BJ (cell line): Measurements from ENCODE around the gene TGFBR3L. TPM values are rescaled to one million over a fixed set of nuclear protein-coding genes. Genes with fewer than 3 reads are reported as not detected.
A peak's percentile ranks its signal among the peaks of the same experiment; 100 is the strongest.

Experiments used
- CTCF ChIA-PET: fragments of 350-600 bp; formaldehyde crosslinking; extraction: SDS; loops from one replicate; lab custom pipeline; 2021; ENCODE audit warnings: antibody characterized with exemption, inconsistent platforms; lab: Yijun Ruan, JAX
- POLR2A ChIA-PET: fragments of 300-600 bp; sonication (Branson Sonifier 250); formaldehyde crosslinking; extraction: SDS; loops from one replicate; lab custom pipeline; 2021; ENCODE audit warnings: antibody characterized with exemption; lab: Charles Lee
- DNase-seq: peaks from one replicate; pipeline ENCODE4 v3.0.0-alpha.2; 2011; ENCODE audit warnings: low read depth
- H3K27me3 ChIP-seq: 2 replicates; pipeline ENCODE4 v1.6.0; 2011; ENCODE audit warnings: low read length; ENCODE audit not compliant: control insufficient read depth, insufficient read depth
- H3K36me3 ChIP-seq: 2 replicates; pipeline ENCODE4 v1.5.1; 2011; ENCODE audit warnings: low read length; ENCODE audit not compliant: control insufficient read depth, insufficient read depth
- H3K4me3 ChIP-seq: 2 replicates; pipeline ENCODE4 v1.5.1; 2011; ENCODE audit warnings: low read depth, mild to moderate bottlenecking, control low read depth, low read length
- CTCF ChIP-seq: IDR thresholded peaks from 2 replicates; pipeline ENCODE4 v1.5.1; 2011; ENCODE audit warnings: low read depth, mild to moderate bottlenecking, control low read depth, inconsistent platforms, low read length, moderate library complexity; ENCODE audit not compliant: insufficient read depth
- polyA plus RNA-seq: library from polyadenylated mRNA; depleted of rRNA; stranded (reverse); fragments of >200 nt; gene quantifications from 2 replicates; pipeline ENCODE4 v1.2.3, GENCODE V29; 2011

TGFBR3L gene
- polyA plus RNA-seq, 1 experiment = 0.50 TPM

DNA sequence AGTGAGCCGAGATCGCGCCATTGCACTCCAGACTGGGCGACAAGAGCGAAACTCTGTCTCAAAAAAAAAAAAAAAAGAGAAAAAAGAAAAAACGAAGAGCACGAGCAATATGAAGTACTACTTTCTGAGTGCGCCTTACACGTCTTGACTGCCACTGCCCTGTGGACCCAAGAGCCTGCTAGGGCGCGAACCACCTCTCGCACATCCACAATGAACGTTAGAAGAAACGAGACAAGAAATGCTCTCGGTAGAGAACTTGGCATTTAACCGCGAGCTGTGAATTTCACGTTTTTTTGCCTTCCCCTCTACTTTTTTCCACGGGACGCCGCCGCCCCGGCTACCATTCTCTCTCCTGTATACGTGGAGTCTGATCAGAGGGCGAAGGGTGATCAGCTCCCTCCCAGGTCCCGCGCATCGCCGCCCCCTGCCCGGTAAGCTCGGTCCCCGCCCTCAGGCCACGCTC is 28.4 kb downstream of the TGFBR3L start:
- Histone ChIP-seq H3K27me3 (no peaks in the 10 kb centered on the region), H3K36me3 (peaks cover 13% of the 10 kb centered on the region), H3K4me3 (peak overlapping the region; percentile 98)
- DNase-seq = no peak
- ChIA-PET POLR2A (interaction anchor here (1.0 to 1.1 kb wide), 2 partner anchors 22 to 74 kb away, joined by 3 to 6 read pairs; partner anchors contain the start of gene SNAPC2), CTCF (interaction anchor here (0.7 to 3.6 kb wide), 19 partner anchors 9 to 474 kb away, joined by 3 to 57 read pairs (median 8); partner anchors contain the start of genes ELAVL1, MAP2K7 and SNAPC2)
- TF ChIP-seq CTCF = no peak

DNA sequence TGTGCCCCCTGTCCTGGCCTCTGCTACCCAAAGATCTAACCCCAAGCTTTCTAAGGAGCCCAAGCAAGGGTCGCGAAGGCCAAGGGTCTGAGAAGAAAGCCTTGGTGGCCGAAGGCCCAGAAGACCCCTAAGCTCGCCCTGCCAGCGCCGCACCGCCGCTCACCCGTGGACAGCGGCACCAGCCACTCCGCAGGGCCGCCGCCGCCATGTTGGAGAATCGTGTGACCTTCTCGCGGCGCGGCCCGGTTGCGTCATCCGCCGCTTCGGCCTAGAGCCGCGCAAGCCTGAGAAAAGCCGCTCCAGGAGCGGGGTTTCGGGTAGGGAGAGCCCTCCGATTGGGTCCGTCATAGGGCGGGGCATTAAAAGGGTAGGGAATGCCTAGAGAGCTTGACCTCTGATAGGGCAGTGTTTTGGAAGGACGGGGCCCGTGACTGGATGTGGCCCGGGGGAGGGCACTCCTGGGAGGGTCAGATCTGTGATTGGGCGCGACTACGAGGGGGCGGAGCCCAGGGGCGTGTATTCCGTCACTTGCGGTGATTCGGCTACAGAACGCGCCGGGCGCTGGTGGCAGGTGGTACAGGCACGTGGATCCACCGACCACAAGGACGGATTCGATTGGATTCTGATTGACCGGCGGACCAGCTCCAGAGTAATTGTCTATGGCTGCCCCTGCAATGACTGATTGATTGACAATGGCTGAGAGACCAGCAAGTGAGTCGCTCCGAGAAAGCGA is 29.0 kb downstream of the TGFBR3L start, which contains the start of gene TIMM44:
Gene TIMM44, minus strand, starts transcription at position 223 of the 733 bp plus-strand sequence. Its CDS starts 15 bp downstream, at position 208.
- ChIA-PET POLR2A (interaction anchor here (0.6 to 1.1 kb wide), 3 partner anchors 23 to 313 kb away, joined by 3 to 6 read pairs (median 3); partner anchors contain the start of gene SNAPC2), CTCF (interaction anchor here (0.7 to 3.6 kb wide), 27 partner anchors 8 to 474 kb away, joined by 3 to 57 read pairs (median 5); partner anchors contain the start of genes ELAVL1, MAP2K7 and SNAPC2)
- DNase-seq = peak; percentile 98
- no peak for TF ChIP-seq CTCF
- Histone ChIP-seq H3K36me3 (peaks cover 13% of the 10 kb centered on the region), H3K4me3 (peak within 1 kb of the TSS; percentile 98), H3K27me3 (no peaks in the 10 kb centered on the region)

DNA sequence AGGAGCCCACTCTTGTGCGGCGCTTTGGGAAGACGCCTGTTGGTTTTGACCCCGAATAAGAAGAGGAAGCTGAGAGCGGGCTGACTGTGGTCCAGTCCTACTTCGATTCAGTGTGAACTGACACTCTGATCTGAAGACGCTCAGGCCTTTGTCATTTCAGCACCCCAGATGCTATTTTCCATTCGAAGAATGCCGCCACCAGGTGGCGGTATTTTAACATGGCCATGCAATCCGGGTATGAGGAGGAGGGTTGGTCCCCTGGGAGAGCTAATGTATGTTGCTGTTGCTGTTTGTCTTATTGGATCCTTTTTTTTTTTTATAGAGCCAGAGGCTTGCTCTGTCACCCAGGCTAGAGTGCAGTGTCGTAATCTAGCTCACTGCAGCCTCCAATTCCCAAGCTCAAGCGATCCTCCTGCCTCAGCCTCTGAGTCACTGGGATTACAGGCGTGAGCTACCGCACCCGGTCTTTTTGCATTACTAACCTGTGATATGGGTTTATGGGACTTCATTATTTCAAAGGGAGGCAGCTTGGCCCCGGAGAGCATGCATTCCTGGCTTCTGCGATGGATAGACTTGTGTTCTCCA is 29.6 kb downstream of the TGFBR3L start:
- no peaks in the 10 kb centered on the region for H3K27me3 ChIP-seq
- H3K4me3 ChIP-seq = peak overlapping the region; percentile 43
- ChIA-PET POLR2A (interaction anchor here (0.6 to 1.1 kb wide), 3 partner anchors 24 to 312 kb away, joined by 3 to 6 read pairs (median 3); partner anchors contain the start of gene SNAPC2), CTCF (interaction anchor here (0.7 to 3.6 kb wide), 34 partner anchors 8 to 325 kb away, joined by 3 to 57 read pairs (median 4); partner anchors contain the start of genes ELAVL1, MAP2K7 and SNAPC2)
- peak; percentile 83 for TF ChIP-seq CTCF
- no peak for DNase-seq
- peaks cover 12% of the 10 kb centered on the region for H3K36me3 ChIP-seq

GRCh38 chr19:7947939-7948338 is 33.3 kb downstream of the TGFBR3L start:
- Histone ChIP-seq H3K27me3 (no peaks in the 10 kb centered on the region), H3K36me3 (no peaks in the 10 kb centered on the region), H3K4me3 (no peak overlapping the region)
- ChIA-PET CTCF (no interaction called here), POLR2A (no interaction called here)
- no peak for TF ChIP-seq CTCF
- no peak for DNase-seq
